SK-N-MC (cell line): Measurements from ENCODE around the gene SHANK1.

Source experiments
- EZH2 ChIP-seq: fragments of 200-600 bp; sonication (generic); IDR thresholded peaks from one replicate; pipeline ENCODE4 v1.6.1; 2017; ENCODE audit warnings: antibody characterized with exemption
- FOXP2 ChIP-seq: optimal IDR thresholded peaks from 2 replicates; pipeline ENCODE3; 2011; ENCODE audit warnings: mild to moderate bottlenecking, moderate library complexity; ENCODE audit not compliant: insufficient read depth; ENCODE audit errors: extremely low read length, control extremely low read depth
- POLR2AphosphoS5 ChIP-seq: IDR thresholded peaks from 2 replicates; pipeline ENCODE4 v1.6.1; 2012; ENCODE audit warnings: mild to moderate bottlenecking, low read depth, low read length, borderline replicate concordance

DNA sequence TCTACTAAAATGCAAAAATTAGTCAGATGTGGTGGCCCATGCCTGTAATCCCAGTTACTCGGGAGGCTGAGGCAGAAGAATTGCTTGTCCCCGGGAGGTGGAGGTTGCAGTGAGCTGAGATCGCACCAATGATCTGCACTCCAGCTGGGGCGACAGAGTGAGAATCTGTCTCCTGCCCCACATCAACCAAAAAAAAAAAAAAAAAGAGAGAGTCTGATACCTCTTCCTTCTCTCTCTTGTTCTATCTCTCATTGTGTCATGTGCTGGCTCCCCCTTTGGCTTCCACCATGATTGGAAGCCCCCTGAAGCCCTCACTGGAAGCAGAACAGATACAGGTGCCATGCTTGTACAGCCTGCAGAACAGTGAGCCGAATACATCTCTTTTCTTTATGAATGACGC is 23.9 kb upstream of the SHANK1 start:
- TF ChIP-seq EZH2 (no peak), POLR2AphosphoS5 (no peak), FOXP2 (no peak)
